WI38 (cell line): ENCODE measurements around the gene UTP20.
"Not testable (repeated sequence)": the region's sequence is repeated elsewhere in the genome, so short reads cannot be mapped to it uniquely, and the experiment has no call there.

ENCODE experiments used
- H3K4me3 ChIP-seq: 2 replicates; pipeline ENCODE4 v1.5.1; 2011; ENCODE audit warnings: low read depth, mild to moderate bottlenecking, control low read depth, low read length
- CTCF ChIP-seq: IDR thresholded peaks from 2 replicates; pipeline ENCODE4 v1.5.1; 2012; ENCODE audit warnings: low read depth, mild to moderate bottlenecking, control low read depth, low read length

The UTP20 gene

GRCh38 chr12:101375573-101375972, 95.7 kb downstream of the UTP20 start:
- no peak for TF ChIP-seq CTCF
- H3K4me3 ChIP-seq = no peak overlapping the region

GRCh38 chr12:101379149-101379548, 99.2 kb downstream of the UTP20 start:
- no peak for TF ChIP-seq CTCF
- H3K4me3 ChIP-seq = no peak overlapping the region

GRCh38 chr12:101391181-101391580, 111.3 kb downstream of the UTP20 start:
- H3K4me3 ChIP-seq = not testable (repeated sequence)

GRCh38 chr12:101407049-101407435, 127.1 kb downstream of the UTP20 start:
- TF ChIP-seq CTCF = no peak
- peak overlapping the region; percentile 92 for H3K4me3 ChIP-seq

GRCh38 chr12:101407436-101408345, 127.8 kb downstream of the UTP20 start, which contains the start of gene ARL1:
Gene ARL1 (minus strand): TSS chr12:101407772. CDS start chr12:101407645, 127 bp downstream.
- peak within 1 kb of the TSS; percentile 92 for H3K4me3 ChIP-seq
- TF ChIP-seq CTCF = no peak

GRCh38 chr12:101410169-101410568, 130.3 kb downstream of the UTP20 start:
- H3K4me3 ChIP-seq = not testable (repeated sequence)

GRCh38 chr12:101414533-101415119, 134.7 kb downstream of the UTP20 start:
- peak; percentile 21; the same call in 1 of the 2 replicates for TF ChIP-seq CTCF
- no peak overlapping the region for H3K4me3 ChIP-seq

- no peak overlapping the region for H3K4me3 ChIP-seq
- TF ChIP-seq CTCF = no peak
Measured at GRCh38 chr12:101415228-101415627, 135.3 kb downstream of the UTP20 start.

- H3K4me3 ChIP-seq = not testable (repeated sequence)
Measured at GRCh38 chr12:101422066-101422465, 142.2 kb downstream of the UTP20 start.
